ENCODE measurements around the gene COG2. TPM values are rescaled to one million over a fixed set of nuclear protein-coding genes. Genes with fewer than 3 reads are reported as not detected.

COG2 gene
- total and polyA plus RNA-seq, 2 of the 8 experiments (the other 6 are each of a cell fraction or from before 2014, with no cell fraction given): 10.3 to 36.7 TPM

DNA sequence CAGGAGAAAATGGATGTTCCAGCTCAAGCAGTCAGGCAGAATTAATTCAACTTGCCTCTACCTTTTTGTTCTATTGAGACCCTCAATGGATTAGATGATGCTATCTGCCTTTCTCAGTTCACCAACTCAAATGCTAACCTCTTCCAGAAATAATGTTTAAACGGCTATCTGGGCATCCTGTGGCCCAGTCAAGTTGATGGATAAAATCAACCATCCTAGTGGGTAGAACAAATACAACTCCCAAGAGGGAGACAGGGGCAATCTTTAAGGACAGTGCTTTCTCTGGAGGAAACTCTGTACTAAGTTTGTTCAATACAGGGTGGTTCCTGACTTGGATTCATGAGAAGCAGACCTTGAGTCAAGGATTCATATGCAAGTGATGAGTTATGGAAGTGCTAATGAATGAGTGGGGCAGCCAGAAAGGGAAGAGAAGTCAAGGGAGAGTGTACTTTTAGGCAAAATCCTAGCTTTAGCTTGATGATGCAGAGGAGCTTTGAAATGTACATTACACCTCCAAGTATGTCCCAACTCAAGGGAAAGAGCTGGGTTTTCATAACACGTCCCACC lies 49.4 kb upstream of the COG2 start:
- no peak overlapping the region for H3K4ac ChIP-seq (replicated peaks; ENCODE audit: insufficient read length, low read depth, low read length)
- POLR2A ChIA-PET (ENCODE audit: partially characterized antibody): no interaction called here
- no peak overlapping the region for H2AK5ac ChIP-seq (ENCODE audit: low read depth, low read length)
- no peak overlapping the region for H3K9ac ChIP-seq (replicated peaks in 1 of 4; ENCODE audit: extremely low read depth in 1 of 4, low read depth in 3 of 4, low read length in 3 of 4)
- DNase-seq (ENCODE audit: low read depth in 1 of 2, low spot score in 2 of 2) (no peak), FAIRE-seq (no peak)
- no peaks in the 10 kb centered on the region for H3K36me3 ChIP-seq (ENCODE audit: control insufficient read depth in 2 of 4, insufficient read depth in 4 of 4, low read length in 3 of 4)
- no peak overlapping the region for H4K8ac ChIP-seq (ENCODE audit: extremely low read depth, insufficient read depth, low read length)
- no peak overlapping the region for H3K4me2 ChIP-seq (ENCODE audit: insufficient read depth in 1 of 2, low read depth in 2 of 2, low read length in 2 of 2)
- no peak overlapping the region for H3K4me3 ChIP-seq (ENCODE audit: extremely low read depth in 1 of 4, insufficient read depth in 2 of 4, low read depth in 3 of 4, low read length in 4 of 4)
- no peak overlapping the region for H2BK5ac ChIP-seq (ENCODE audit: low read depth, low read length)
- H3K79me1 ChIP-seq (ENCODE audit: low read depth, low read length): no peaks in the 10 kb centered on the region
- H3K23me2 ChIP-seq (ENCODE audit: low read depth, low read length): peaks cover 7% of the 10 kb centered on the region; the same call in 1 of the 2 replicates
- H2BK12ac ChIP-seq (ENCODE audit: low read depth, low read length): no peak overlapping the region
- H2BK120ac ChIP-seq (replicated peaks; ENCODE audit: low read depth, low read length): no peak overlapping the region
- CTCF ChIA-PET (ENCODE audit: partially characterized antibody): interaction anchor here (1.3 to 4.5 kb wide), 3 partner anchors 12 to 50 kb away, joined by 4 to 22 read pairs (median 10); partner anchors contain the start of gene COG2
- H3K27me3 ChIP-seq (replicated peaks in 1 of 4; ENCODE audit: control insufficient read depth in 3 of 4, extremely low read depth in 1 of 4, insufficient read depth in 3 of 4, low read length in 3 of 4): no peaks in the 10 kb centered on the region
- no peak overlapping the region for H2BK20ac ChIP-seq (ENCODE audit: low read length)
- H3K14ac ChIP-seq (ENCODE audit: insufficient read length): no peak overlapping the region
- H3K79me2 ChIP-seq (ENCODE audit: control insufficient read depth in 1 of 2, insufficient read depth in 2 of 2, low read length in 2 of 2): no peaks in the 10 kb centered on the region
- H3K18ac ChIP-seq (ENCODE audit: extremely low read depth, low read length): no peak overlapping the region
- no peaks in the 10 kb centered on the region for H3K9me3 ChIP-seq (ENCODE audit: insufficient read depth in 2 of 2, low read depth in 1 of 2, low read length in 1 of 2)
- H4K5ac ChIP-seq (ENCODE audit: insufficient read length, low read depth, low read length): no peak overlapping the region
- no peak overlapping the region for H2BK15ac ChIP-seq (ENCODE audit: low read length)
- H3K4me1 ChIP-seq (replicated peaks in 1 of 4; ENCODE audit: control insufficient read depth in 3 of 4, insufficient read depth in 4 of 4, low read length in 3 of 4): no peaks in the 10 kb centered on the region
- no peak overlapping the region for H3K23ac ChIP-seq (ENCODE audit: insufficient read length)
- no peak overlapping the region for H4K91ac ChIP-seq (replicated peaks; ENCODE audit: insufficient read length, low read length)
- no peak for TF ChIP-seq ASH2L (IDR thresholded peaks at IDR 0.05; ENCODE audit: low read length)
- TF ChIP-seq YY1 (IDR thresholded peaks at IDR 0.05; ENCODE audit: low read depth, low read length): no peak
- no peak for TF ChIP-seq TBP (IDR thresholded peaks at IDR 0.05; ENCODE audit: low read depth, low read length)
- no peak for TF ChIP-seq EP300 (IDR thresholded peaks at IDR 0.05; ENCODE audit: borderline replicate concordance in 1 of 2, low read depth in 2 of 2, low read length in 2 of 2)
- no peak for TF ChIP-seq BCL11A (IDR thresholded peaks at IDR 0.05; ENCODE audit: low read depth in 2 of 2, low read length in 2 of 2)
- TF ChIP-seq, protein P1, sequence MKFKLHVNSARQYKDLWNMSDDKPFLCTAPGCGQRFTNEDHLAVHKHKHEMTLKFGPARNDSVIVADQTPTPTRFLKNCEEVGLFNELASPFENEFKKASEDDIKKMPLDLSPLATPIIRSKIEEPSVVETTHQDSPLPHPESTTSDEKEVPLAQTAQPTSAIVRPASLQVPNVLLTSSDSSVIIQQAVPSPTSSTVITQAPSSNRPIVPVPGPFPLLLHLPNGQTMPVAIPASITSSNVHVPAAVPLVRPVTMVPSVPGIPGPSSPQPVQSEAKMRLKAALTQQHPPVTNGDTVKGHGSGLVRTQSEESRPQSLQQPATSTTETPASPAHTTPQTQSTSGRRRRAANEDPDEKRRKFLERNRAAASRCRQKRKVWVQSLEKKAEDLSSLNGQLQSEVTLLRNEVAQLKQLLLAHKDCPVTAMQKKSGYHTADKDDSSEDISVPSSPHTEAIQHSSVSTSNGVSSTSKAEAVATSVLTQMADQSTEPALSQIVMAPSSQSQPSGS (IDR thresholded peaks at IDR 0.05; ENCODE audit: low read length): no peak
- no peak for TF ChIP-seq POLR2A (IDR thresholded peaks at IDR 0.05; ENCODE audit: control extremely low read depth in 1 of 2, low read depth in 2 of 2, low read length in 2 of 2)
- TF ChIP-seq CHD2 (IDR thresholded peaks at IDR 0.05; ENCODE audit: low read length): no peak
- no peak for TF ChIP-seq FOSL1 (IDR thresholded peaks at IDR 0.05; ENCODE audit: insufficient read depth, low read depth, low read length)
- no peak for TF ChIP-seq MAX (IDR thresholded peaks at IDR 0.05)
- H4K20me1 ChIP-seq (replicated peaks in 1 of 2; ENCODE audit: control insufficient read depth in 1 of 2, insufficient read depth in 2 of 2, low read length in 2 of 2): peaks cover 0 to 1% of the 10 kb centered on the region in 2 experiments
- no peak overlapping the region for H3K56ac ChIP-seq (replicated peaks; ENCODE audit: insufficient read length, low read depth, low read length)
- 43% methylated on average over 2 of the region's 2 CpGs; no CpG with 5 or more reads in 1 of the 2 experiments for WGBS, 2 experiments (ENCODE audit: extremely low coverage in 1 of 2, insufficient coverage in 1 of 2, insufficient read length in 1 of 2, insufficient replicate concordance in 2 of 2, low coverage in 1 of 2, low lambda C conversion rate in 2 of 2, missing lambda C conversion rate in 1 of 2)
- no peak overlapping the region for H2AFZ ChIP-seq (ENCODE audit: low read length)
- H3K27ac ChIP-seq (ENCODE audit: low read depth, low read length): no peak overlapping the region

Data from H1 (cell line).